Sigmoid colon (tissue), 7 donors: ENCODE results near the gene TXNRD3. TPM values are rescaled to one million over a fixed set of nuclear protein-coding genes. Genes with fewer than 3 reads are reported as not detected.

Experiments
- DNase-seq: peaks from one replicate; pipeline ENCODE4 v3.0.0-alpha.2; 2019
- H3K27ac ChIP-seq, 4 donors: fragments of 200-600 bp; sonication (generic); one replicate each; pipeline ENCODE4 v1.5.1; 2016 to 2019; ENCODE audit warnings: mild to moderate bottlenecking in 1 of 4
- H3K27me3 ChIP-seq, 3 donors: fragments of 200-600 bp; sonication (generic); one replicate each; pipeline ENCODE4 v1.5.1; 2019; ENCODE audit warnings: mild to moderate bottlenecking in 1 of 3
- H3K36me3 ChIP-seq, 4 donors: fragments of 200-600 bp; sonication (generic); one replicate each; pipeline ENCODE4 v1.5.1; 2016 to 2019
- H3K4me1 ChIP-seq, 4 donors: fragments of 200-600 bp; sonication (generic); one replicate each; pipeline ENCODE4 v1.5.1; 2017 to 2019
- H3K4me3 ChIP-seq, 4 donors: fragments of 200-600 bp; sonication (generic); one replicate each; pipeline ENCODE4 v1.5.1; 2017 to 2019; ENCODE audit warnings: mild to moderate bottlenecking in 2 of 4, moderate library complexity in 1 of 4
- H3K9me3 ChIP-seq, 4 donors: fragments of 200-600 bp in 3 of 4; sonication (generic) in 3 of 4; one replicate each; pipeline versions ENCODE4 v1.5.1 to v1.6.1; 2013 to 2019
- CTCF ChIP-seq, 4 experiments: fragments of 450-650 bp in 3 of 4; fragments of 200-600 bp in 1 of 4; IDR thresholded peaks; one replicate each; pipeline ENCODE4 v1.5.1; 2016 to 2019; ENCODE audit warnings: antibody characterized with exemption in 4 of 4, mild to moderate bottlenecking in 3 of 4, moderate library complexity in 2 of 4
- EP300 ChIP-seq, 4 donors: sonication (generic); formaldehyde crosslinking; IDR thresholded peaks; one replicate each; pipeline ENCODE4 v1.6.1; 2017; ENCODE audit warnings: antibody characterized with exemption in 4 of 4
- POLR2A ChIP-seq, 2 donors: fragments of 450-650 bp; IDR thresholded peaks; one replicate each; pipeline ENCODE4 v1.6.1; 2016; ENCODE audit warnings: antibody characterized with exemption in 2 of 2, mild to moderate bottlenecking in 2 of 2, moderate library complexity in 2 of 2
- POLR2AphosphoS5 ChIP-seq, 4 donors: sonication (generic); formaldehyde crosslinking; IDR thresholded peaks; one replicate each; pipeline ENCODE4 v1.6.1; 2017; ENCODE audit warnings: antibody characterized with exemption in 4 of 4
- WGBS, 2 donors: extraction: QIAGEN DNeasy Blood & Tissue Kit; methylation state at CpG; one replicate each; pipeline ENCODE4 v1.1.7; 2013; 5-methylcytosine and 5-hydroxymethylcytosine counted together
- intact Hi-C: fragments of 100-400 bp; cut with DNase I; formaldehyde crosslinking; loops from one replicate; pipeline ENCODE4 v1.15.1; 2023
- polyA plus RNA-seq, 3 donors: library from polyadenylated mRNA; stranded (reverse); fragments of 200-250 nt; gene quantifications; one replicate each; pipeline ENCODE4 v1.2.3, GENCODE V29; 2013
- total RNA-seq, 4 donors: library from RNA; depleted of rRNA; stranded (reverse); fragments of >200 nt; gene quantifications; one replicate each; pipeline ENCODE4 v1.1.0, GENCODE V29; 2016
- donor health status: healthy with polysubstance abuse.
- donor health status: Bipolar disorder and iron deficiency.
- donor health status: healthy.

TXNRD3 gene
- total and polyA plus RNA-seq, 7 donors = 2.5 to 21.4 (median 13.2) TPM

- no peak for TF ChIP-seq POLR2A (IDR thresholded peaks at IDR 0.05)
- TF ChIP-seq POLR2AphosphoS5 (IDR thresholded peaks at IDR 0.05) = no peak
- TF ChIP-seq EP300 (IDR thresholded peaks at IDR 0.05) = no peak
- TF ChIP-seq CTCF (IDR thresholded peaks at IDR 0.05) = no peak
- Histone ChIP-seq H3K9me3 (no peaks in the 10 kb centered on the region), H3K27me3 (peaks cover 0 to 12% (median 0%) of the 10 kb centered on the region in 3 donors), H3K4me3 (no peak overlapping the region), H3K36me3 (no peaks in the 10 kb centered on the region), H3K27ac (no peak overlapping the region), H3K4me1 (peaks cover 0 to 7% (median 3%) of the 10 kb centered on the region in 4 donors)
- intact Hi-C loops = loop anchor here (2.0 to 5.0 kb wide), 3 partner anchors 303 to 867 kb away; partner anchors contain the start of gene PLXNA1
- DNase-seq = no peak
- 85 to 87% methylated on average over 11 of the region's 11 CpGs for WGBS, 2 donors
These were observed 25.1 kb upstream of the TXNRD3 start for GRCh38 chr3:126679831-126680666.

DNA sequence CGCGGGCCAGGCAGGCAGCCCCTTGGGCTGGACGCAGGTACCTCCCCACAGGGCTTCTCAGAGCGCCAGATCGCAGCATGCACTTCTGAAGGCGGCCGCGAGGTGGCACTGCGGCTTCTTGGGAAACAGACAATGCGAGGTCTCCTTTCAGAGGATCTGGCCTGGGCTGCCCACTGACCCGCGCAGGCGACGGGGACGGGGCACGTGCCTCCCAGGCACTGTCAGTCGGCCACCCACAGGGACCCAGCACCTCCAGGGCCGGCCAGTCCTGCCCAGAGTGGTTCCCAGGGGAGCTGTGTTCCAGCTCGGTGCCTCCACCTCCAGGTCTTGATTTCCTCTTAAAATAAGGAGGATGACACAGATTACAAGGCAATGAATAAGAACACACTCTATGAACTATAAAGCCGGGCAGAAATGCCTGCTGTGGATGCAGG, 24.4 kb upstream of the TXNRD3 start:
- H3K36me3 ChIP-seq = no peaks in the 10 kb centered on the region
- intact Hi-C loops = loop anchor here (2.0 to 5.0 kb wide), 2 partner anchors 775 to 868 kb away; no protein-coding TSS in a partner anchor
- peaks cover 0 to 7% (median 3%) of the 10 kb centered on the region in 4 donors for H3K4me1 ChIP-seq
- peaks cover 0 to 12% (median 0%) of the 10 kb centered on the region in 3 donors for H3K27me3 ChIP-seq
- no peaks in the 10 kb centered on the region for H3K9me3 ChIP-seq
- peak; percentile 87 for DNase-seq
- WGBS, 2 donors = 5% methylated on average over 20 of the region's 20 CpGs
- no peak overlapping the region for H3K27ac ChIP-seq
- no peak overlapping the region for H3K4me3 ChIP-seq
- peak; percentile 78 to 97 (median 85) for TF ChIP-seq CTCF (IDR thresholded peaks at IDR 0.05)
- TF ChIP-seq EP300 (IDR thresholded peaks at IDR 0.05) = no peak
- TF ChIP-seq POLR2A (IDR thresholded peaks at IDR 0.05) = no peak

- Histone ChIP-seq H3K27me3 (peaks cover 0 to 12% (median 0%) of the 10 kb centered on the region in 3 donors), H3K27ac (no peak overlapping the region), H3K36me3 (no peaks in the 10 kb centered on the region), H3K9me3 (peaks cover 0 to 4% (median 0%) of the 10 kb centered on the region in 4 donors), H3K4me1 (peaks cover 0 to 7% (median 3%) of the 10 kb centered on the region in 4 donors), H3K4me3 (no peak overlapping the region)
- intact Hi-C loops = loop anchor here (2.0 to 5.0 kb wide), 2 partner anchors 776 to 868 kb away; no protein-coding TSS in a partner anchor
- no peak for DNase-seq
- TF ChIP-seq CTCF (IDR thresholded peaks at IDR 0.05) (no peak), POLR2AphosphoS5 (IDR thresholded peaks at IDR 0.05) (no peak), EP300 (IDR thresholded peaks at IDR 0.05) (no peak), POLR2A (IDR thresholded peaks at IDR 0.05) (no peak)
- 13 to 25% methylated on average over 30 of the region's 30 CpGs for WGBS, 2 donors
These were observed 23.9 kb upstream of the TXNRD3 start for GRCh38 chr3:126678693-126679317.

DNA sequence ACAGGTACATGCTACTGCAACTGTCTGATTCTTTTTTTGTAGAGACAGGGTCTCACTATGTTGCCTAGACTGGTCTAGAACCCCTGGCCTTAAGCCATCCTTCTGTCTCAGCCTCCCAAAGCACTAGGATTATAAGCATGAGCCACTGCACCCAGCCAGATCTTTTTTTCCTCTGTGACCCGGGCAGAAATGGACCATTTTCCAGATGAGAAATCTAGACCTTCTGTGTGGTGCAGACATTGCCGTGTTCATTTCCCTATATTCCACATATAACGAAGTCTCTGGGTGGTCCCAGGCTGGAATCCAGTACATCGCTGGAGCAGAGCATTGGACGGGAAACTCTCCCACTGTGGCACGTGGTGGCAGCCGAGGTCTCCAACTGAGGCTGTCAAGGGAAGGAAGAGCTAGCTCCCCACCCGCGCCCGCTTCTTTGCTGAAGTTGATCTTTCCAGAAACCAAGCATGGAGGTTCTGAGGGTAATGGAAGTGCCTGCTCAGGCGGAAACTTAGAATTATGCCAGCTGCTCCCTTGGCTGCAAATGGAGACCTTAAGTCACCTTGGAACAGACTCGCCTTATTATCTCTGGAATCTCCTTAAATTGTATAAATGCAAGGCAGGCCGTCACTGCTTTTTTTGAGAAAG, 23.1 kb upstream of the TXNRD3 start:
- Histone ChIP-seq H3K27ac (no peak overlapping the region), H3K4me1 (peaks cover 0 to 7% (median 3%) of the 10 kb centered on the region in 4 donors), H3K9me3 (peaks cover 0 to 4% (median 0%) of the 10 kb centered on the region in 4 donors), H3K4me3 (no peak overlapping the region), H3K27me3 (peaks cover 0 to 12% (median 0%) of the 10 kb centered on the region in 3 donors), H3K36me3 (no peaks in the 10 kb centered on the region)
- TF ChIP-seq EP300 (IDR thresholded peaks at IDR 0.05) = no peak
- no peak for TF ChIP-seq POLR2AphosphoS5 (IDR thresholded peaks at IDR 0.05)
- no peak for TF ChIP-seq CTCF (IDR thresholded peaks at IDR 0.05)
- no peak for TF ChIP-seq POLR2A (IDR thresholded peaks at IDR 0.05)
- no peak for DNase-seq
- WGBS, 2 donors = 87 to 88% methylated on average over 13 of the region's 13 CpGs
- intact Hi-C loops = loop anchor here (2.0 to 5.0 kb wide), 2 partner anchors 777 to 869 kb away; no protein-coding TSS in a partner anchor
